ENCODE results near the gene FOXO6. TPM values are rescaled to one million over a fixed set of nuclear protein-coding genes. Genes with fewer than 3 reads are reported as not detected.

Gene FOXO6
- total and polyA plus RNA-seq, 2 experiments from 2014 or later, result not detected

DNA sequence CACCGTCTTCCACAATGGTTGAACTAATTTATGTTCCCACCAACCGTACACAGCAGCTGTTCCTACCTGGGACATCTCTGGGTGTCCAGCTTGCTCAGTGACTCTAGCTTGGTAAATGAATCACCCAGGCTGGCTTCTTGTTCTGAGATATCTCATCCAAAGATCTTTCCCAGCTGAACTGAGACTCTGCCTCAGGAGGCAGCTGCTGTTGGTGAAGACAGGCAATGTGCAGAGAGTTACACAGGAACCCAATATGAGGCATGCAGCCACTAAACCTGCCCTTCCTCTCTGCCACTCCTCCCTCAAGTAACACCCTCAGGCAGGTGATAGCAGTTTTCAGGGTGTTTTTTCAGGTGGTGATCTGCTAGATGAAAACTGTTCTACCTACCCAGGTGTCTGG lies 14.0 kb upstream of the FOXO6 start:
- Histone ChIP-seq H3K27ac (no peak overlapping the region), H3K36me3 (ENCODE audit: low read depth) (no peaks in the 10 kb centered on the region), H3K4me2 (ENCODE audit: unreplicated experiment) (no peak overlapping the region), H3F3A (ENCODE audit: insufficient read depth) (no peaks in the 10 kb centered on the region), H3K4me1 (ENCODE audit: insufficient read depth) (no peaks in the 10 kb centered on the region), H2AFZ (no peak overlapping the region), H3K79me2 (ENCODE audit: insufficient read depth) (no peaks in the 10 kb centered on the region), H3K4me3 (no peak overlapping the region), H3K27me3 (replicated peaks; ENCODE audit: insufficient read depth) (no peaks in the 10 kb centered on the region; the same call in 1 of the 2 replicates), H3K9me3 (ENCODE audit: low read depth) (no peaks in the 10 kb centered on the region), H3K9ac (no peak overlapping the region), H4K20me1 (ENCODE audit: insufficient read depth) (no peaks in the 10 kb centered on the region), H3K9me2 (ENCODE audit: insufficient read depth) (no peaks in the 10 kb centered on the region)
- TF ChIP-seq EZH2phosphoT487 (IDR thresholded peaks at IDR 0.05; ENCODE audit: insufficient read depth, low read depth), result no peak
- TF ChIP-seq EZH2 (IDR thresholded peaks at IDR 0.05; ENCODE audit: insufficient read depth, poor library complexity, severe bottlenecking), result no peak
- in situ Hi-C loops (cut with MboI), result no loop called here
- WGBS, 2 experiments (ENCODE audit: low coverage in 1 of 2, low lambda C conversion rate in 2 of 2, missing lambda C conversion rate in 2 of 2), result 83 to 92% methylated on average over 2 of the region's 2 CpGs
- DNase-seq, result no peak

DNA sequence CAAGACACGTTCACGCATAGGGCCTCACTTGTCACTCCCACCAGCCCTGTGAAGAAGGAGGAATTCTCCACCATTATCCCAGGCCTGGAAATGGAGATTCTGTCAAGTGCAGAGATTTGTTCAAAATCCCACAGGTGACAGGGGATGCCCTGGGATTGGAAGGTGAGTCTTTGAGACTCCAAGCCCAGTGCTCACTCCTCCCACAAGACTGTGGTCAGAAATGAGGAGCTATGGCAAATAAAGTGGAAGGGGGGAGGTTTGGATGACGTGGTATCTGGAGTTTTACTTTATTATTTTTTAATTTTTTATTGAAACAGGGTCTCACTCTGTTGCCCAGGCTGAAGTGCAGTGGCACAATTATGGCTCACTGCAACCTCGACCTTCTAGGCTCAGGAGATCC lies 12.8 kb upstream of the FOXO6 start:
- H3K27ac ChIP-seq, result no peak overlapping the region
- no peaks in the 10 kb centered on the region for H4K20me1 ChIP-seq (ENCODE audit: insufficient read depth)
- no peaks in the 10 kb centered on the region for H3F3A ChIP-seq (ENCODE audit: insufficient read depth)
- no peak overlapping the region for H3K4me3 ChIP-seq
- in situ Hi-C loops (cut with MboI), result no loop called here
- H3K4me1 ChIP-seq (ENCODE audit: insufficient read depth), result no peaks in the 10 kb centered on the region
- no peaks in the 10 kb centered on the region; the same call in 1 of the 2 replicates for H3K27me3 ChIP-seq (replicated peaks; ENCODE audit: insufficient read depth)
- no peak overlapping the region for H3K9ac ChIP-seq
- WGBS, 2 experiments (ENCODE audit: low coverage in 1 of 2, low lambda C conversion rate in 2 of 2, missing lambda C conversion rate in 2 of 2), result 57 to 63% methylated on average over 4 of the region's 4 CpGs
- H3K79me2 ChIP-seq (ENCODE audit: insufficient read depth), result no peaks in the 10 kb centered on the region
- no peaks in the 10 kb centered on the region for H3K36me3 ChIP-seq (ENCODE audit: low read depth)
- H3K9me2 ChIP-seq (ENCODE audit: insufficient read depth), result no peaks in the 10 kb centered on the region
- H2AFZ ChIP-seq, result no peak overlapping the region
- H3K9me3 ChIP-seq (ENCODE audit: low read depth), result no peaks in the 10 kb centered on the region
- no peak for DNase-seq
- H3K4me2 ChIP-seq (ENCODE audit: unreplicated experiment), result no peak overlapping the region
- TF ChIP-seq EZH2 (IDR thresholded peaks at IDR 0.05; ENCODE audit: insufficient read depth, poor library complexity, severe bottlenecking) (no peak), EZH2phosphoT487 (IDR thresholded peaks at IDR 0.05; ENCODE audit: insufficient read depth, low read depth) (no peak)

DNA sequence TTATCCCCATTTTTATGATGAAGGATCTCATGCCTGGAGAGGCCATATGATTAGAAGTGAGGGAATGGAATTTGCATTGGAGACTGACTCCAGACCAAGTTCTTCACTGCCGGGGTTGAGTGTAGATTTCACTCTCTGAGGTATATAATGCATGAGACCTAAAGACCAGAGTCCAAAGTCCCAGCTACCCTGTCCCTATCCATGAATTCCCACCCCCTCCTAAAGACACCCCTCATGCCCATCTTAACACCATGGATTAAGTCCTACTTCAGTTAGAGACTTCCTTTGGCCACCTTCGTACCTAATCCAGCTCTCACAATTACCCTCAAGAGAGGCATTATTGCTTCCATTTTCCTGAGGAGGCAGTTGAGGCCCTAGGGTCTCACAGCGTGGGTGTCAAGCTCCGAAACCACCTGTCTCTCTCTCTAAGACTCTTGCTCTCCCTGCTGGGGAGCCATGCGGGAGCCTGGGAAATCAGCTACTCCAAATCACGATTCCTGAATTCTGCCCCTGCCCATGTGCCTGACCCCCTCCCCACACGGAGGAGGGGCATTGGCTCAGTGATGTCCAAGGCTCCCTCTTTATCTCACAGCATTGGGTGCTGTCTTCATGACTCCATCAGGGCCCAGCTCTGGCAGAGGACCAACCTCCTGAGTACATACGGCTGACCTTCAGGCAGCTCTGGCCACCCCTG lies 11.7 kb upstream of the FOXO6 start:
- DNase-seq, result no peak
- Histone ChIP-seq H3K9me2 (ENCODE audit: insufficient read depth) (no peaks in the 10 kb centered on the region), H3K27me3 (replicated peaks; ENCODE audit: insufficient read depth) (no peaks in the 10 kb centered on the region; the same call in 1 of the 2 replicates), H3K4me3 (no peak overlapping the region), H4K20me1 (ENCODE audit: insufficient read depth) (no peaks in the 10 kb centered on the region), H3K4me1 (ENCODE audit: insufficient read depth) (no peaks in the 10 kb centered on the region), H3K79me2 (ENCODE audit: insufficient read depth) (no peaks in the 10 kb centered on the region), H2AFZ (no peak overlapping the region), H3K36me3 (ENCODE audit: low read depth) (no peaks in the 10 kb centered on the region), H3K9ac (no peak overlapping the region), H3K9me3 (ENCODE audit: low read depth) (no peaks in the 10 kb centered on the region), H3K4me2 (ENCODE audit: unreplicated experiment) (no peak overlapping the region), H3F3A (ENCODE audit: insufficient read depth) (no peaks in the 10 kb centered on the region), H3K27ac (no peak overlapping the region)
- TF ChIP-seq EZH2phosphoT487 (IDR thresholded peaks at IDR 0.05; ENCODE audit: insufficient read depth, low read depth) (no peak), EZH2 (IDR thresholded peaks at IDR 0.05; ENCODE audit: insufficient read depth, poor library complexity, severe bottlenecking) (no peak)
- WGBS, 2 experiments (ENCODE audit: low coverage in 1 of 2, low lambda C conversion rate in 2 of 2, missing lambda C conversion rate in 2 of 2), result 69 to 81% methylated on average over 8 of the region's 8 CpGs
- in situ Hi-C loops (cut with MboI), result no loop called here

DNA sequence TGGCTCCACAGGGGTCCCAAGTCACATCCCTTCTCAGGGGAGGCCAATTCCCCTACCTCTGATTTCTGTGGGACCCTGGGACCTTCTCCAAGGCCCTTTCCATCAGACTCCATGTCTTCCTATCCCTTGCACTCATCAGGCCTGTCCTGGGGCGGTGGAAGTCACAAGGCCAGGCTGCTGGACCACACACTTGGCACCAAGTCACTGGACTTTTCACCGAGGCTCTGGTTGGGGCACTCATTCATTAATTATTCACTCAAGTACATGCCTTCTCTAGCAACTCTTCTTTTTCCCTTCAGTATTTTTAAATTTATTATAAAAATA lies 11.2 kb upstream of the FOXO6 start:
- no peak for TF ChIP-seq EZH2phosphoT487 (IDR thresholded peaks at IDR 0.05; ENCODE audit: insufficient read depth, low read depth)
- Histone ChIP-seq H3K9ac (no peak overlapping the region), H3K4me2 (ENCODE audit: unreplicated experiment) (no peak overlapping the region), H3K27ac (no peak overlapping the region), H3K27me3 (replicated peaks; ENCODE audit: insufficient read depth) (no peaks in the 10 kb centered on the region; the same call in 1 of the 2 replicates), H3K4me1 (ENCODE audit: insufficient read depth) (no peaks in the 10 kb centered on the region), H3K9me2 (ENCODE audit: insufficient read depth) (no peaks in the 10 kb centered on the region), H3K4me3 (no peak overlapping the region), H2AFZ (no peak overlapping the region), H3K36me3 (ENCODE audit: low read depth) (no peaks in the 10 kb centered on the region), H3K79me2 (ENCODE audit: insufficient read depth) (no peaks in the 10 kb centered on the region), H4K20me1 (ENCODE audit: insufficient read depth) (no peaks in the 10 kb centered on the region), H3F3A (ENCODE audit: insufficient read depth) (no peaks in the 10 kb centered on the region), H3K9me3 (ENCODE audit: low read depth) (no peaks in the 10 kb centered on the region)
- no peak for DNase-seq
- WGBS, 2 experiments (ENCODE audit: low coverage in 1 of 2, low lambda C conversion rate in 2 of 2, missing lambda C conversion rate in 2 of 2), result 45% methylated on average over 2 of the region's 2 CpGs
- in situ Hi-C loops (cut with MboI), result no loop called here
